ENCODE measurements around the gene HS6ST3. TPM values are rescaled to one million over a fixed set of nuclear protein-coding genes. Genes with fewer than 3 reads are reported as not detected.

The HS6ST3 gene
- total and polyA plus RNA-seq, 2 of the 13 experiments (the other 11 are each of a cell fraction or from before 2014, with no cell fraction given) = not detected

GRCh38 chr13:96834626-96835025 lies 744.7 kb downstream of the HS6ST3 start:
- no peaks in the 10 kb centered on the region for H3K4me1 ChIP-seq (ENCODE audit: insufficient read depth, low read length)
- H4K20me1 ChIP-seq (ENCODE audit: insufficient read depth, low read length) = no peaks in the 10 kb centered on the region
- no peaks in the 10 kb centered on the region for H3K9me3 ChIP-seq (ENCODE audit: low read length)
- no peak overlapping the region for H3K4me2 ChIP-seq (ENCODE audit: low read depth, low read length)
- no peaks in the 10 kb centered on the region for H3K36me3 ChIP-seq (replicated peaks in 1 of 2; ENCODE audit: control insufficient read depth in 1 of 2, insufficient read depth in 2 of 2, low read length in 2 of 2)
- H3K27me3 ChIP-seq (ENCODE audit: control insufficient read depth in 1 of 2, insufficient read depth in 2 of 2, low read length in 2 of 2) = no peaks in the 10 kb centered on the region; a peak in 2 of 5 replicates
- ATAC-seq = no peak
- intact Hi-C loops (cut with micrococcal nuclease; ENCODE audit: unreplicated experiment) (no loop called here), in situ Hi-C loops (cut with HindIII; ENCODE audit: extremely low pct_ligation_motif_present, low pct_unique_long_range_greater_than_20kb) (no loop called here)
- DNase-seq (ENCODE audit: low spot score) = no peak
- no TSS peak for BruUV-seq (replicated peaks)
- H3K4me3 ChIP-seq (replicated peaks in 1 of 3; ENCODE audit: insufficient read depth in 1 of 3, low read depth in 2 of 3, low read length in 3 of 3) = no peak overlapping the region
- WGBS (ENCODE audit: low lambda C conversion rate) = 10% methylated on average over 3 of the region's 4 CpGs
- no peak overlapping the region for H3K9ac ChIP-seq (ENCODE audit: insufficient read depth, low read depth, low read length)
- TF ChIP-seq SRF (IDR thresholded peaks at IDR 0.05; ENCODE audit: low read depth, low read length) (no peak), GATA4 (IDR thresholded peaks at IDR 0.05; ENCODE audit: borderline replicate concordance, low read depth) (no peak), ZNF563 (CRISPR knock-in tag; IDR thresholded peaks at IDR 0.05) (no peak), SP140L (CRISPR knock-in tag; IDR thresholded peaks at IDR 0.05; ENCODE audit: borderline replicate concordance) (no peak), SALL2 (CRISPR knock-in tag; IDR thresholded peaks at IDR 0.05) (no peak), POLR2AphosphoS2 (IDR thresholded peaks at IDR 0.05; ENCODE audit: low read depth, low read length) (no peak), ZNF142 (CRISPR knock-in tag; IDR thresholded peaks at IDR 0.05) (no peak), ZNF33A (CRISPR knock-in tag; IDR thresholded peaks at IDR 0.05; ENCODE audit: borderline replicate concordance) (no peak), ZNF703 (CRISPR knock-in tag; IDR thresholded peaks at IDR 0.05; ENCODE audit: borderline replicate concordance) (no peak), NFKBIZ (CRISPR knock-in tag; IDR thresholded peaks at IDR 0.05) (no peak), RXRB (CRISPR knock-in tag; IDR thresholded peaks at IDR 0.05; ENCODE audit: borderline replicate concordance) (no peak), TEF (CRISPR knock-in tag; IDR thresholded peaks at IDR 0.05) (no peak), DNMT1 (CRISPR knock-in tag; IDR thresholded peaks at IDR 0.05) (no peak), NONO (IDR thresholded peaks at IDR 0.05) (no peak), NONO (CRISPR knock-in tag; conservative IDR thresholded peaks at IDR 0.05) (no peak), CENPX (CRISPR knock-in tag; IDR thresholded peaks at IDR 0.05) (no peak), SAP130 (CRISPR knock-in tag; IDR thresholded peaks at IDR 0.05; ENCODE audit: low read depth) (no peak), ZFP37 (CRISPR knock-in tag; IDR thresholded peaks at IDR 0.05; ENCODE audit: borderline replicate concordance) (no peak), SNAI1 (CRISPR knock-in tag; IDR thresholded peaks at IDR 0.05; ENCODE audit: borderline replicate concordance) (no peak), KAT2B (IDR thresholded peaks at IDR 0.05; ENCODE audit: borderline replicate concordance, low read depth, low read length) (no peak), XBP1 (CRISPR knock-in tag; IDR thresholded peaks at IDR 0.05) (no peak)
- POLR2A ChIA-PET = no interaction called here
- H3K79me2 ChIP-seq (ENCODE audit: insufficient read depth, low read length) = no peaks in the 10 kb centered on the region
- CTCF ChIA-PET (ENCODE audit: low intra/inter-chr PET ratio, low total read pairs) = no interaction called here
- no peak overlapping the region for H3K27ac ChIP-seq (ENCODE audit: extremely low read length, insufficient read depth, low read length)
- FAIRE-seq = no peak
- H2AFZ ChIP-seq (ENCODE audit: low read length) = no peak overlapping the region
